Upper lobe of left lung (tissue), 4 donors: ENCODE measurements around the gene HMGXB3.

Experiments
- CTCF ChIP-seq, 6 experiments: fragments of 450-650 bp in 4 of 6; fragments of 200-600 bp in 2 of 6; sonication (generic) in 2 of 6; IDR thresholded peaks; one replicate each; pipeline ENCODE4 v1.5.1; 2016 to 2019; ENCODE audit warnings: antibody characterized with exemption in 6 of 6
- POLR2A ChIP-seq, 4 donors: fragments of 450-650 bp; IDR thresholded peaks; one replicate each; pipeline ENCODE4 v1.5.1; 2016 to 2017; ENCODE audit warnings: antibody characterized with exemption in 4 of 4, mild to moderate bottlenecking in 2 of 4
- POLR2AphosphoS5 ChIP-seq, 2 donors: sonication (generic); formaldehyde crosslinking; IDR thresholded peaks; one replicate each; pipeline ENCODE4 v1.5.1; 2017; ENCODE audit warnings: antibody characterized with exemption in 2 of 2

GRCh38 chr5:149979896-149980295 is 20.6 kb upstream of the HMGXB3 start:
- TF ChIP-seq CTCF (IDR thresholded peaks at IDR 0.05) = no peak
- no peak for TF ChIP-seq POLR2A (IDR thresholded peaks at IDR 0.05)
- no peak for TF ChIP-seq POLR2AphosphoS5 (IDR thresholded peaks at IDR 0.05)
